Astrocyte of the cerebellum (primary cell): Measurements from ENCODE around the gene PCDH9.

ENCODE experiments used
- DNase-seq: peaks from one replicate; pipeline ENCODE4 v3.0.0-alpha.2; 2011; ENCODE audit warnings: low read depth
- H3K4me3 ChIP-seq: 2 replicates; pipeline ENCODE4 v1.5.1; 2011; ENCODE audit warnings: mild to moderate bottlenecking, low read depth, low read length, moderate library complexity
- in situ Hi-C: cut with HindIII; loops from 2 replicates; pipeline ENCODE4 v1.10.0; 2017; ENCODE audit warnings: low sequenced_read_pairs
- TF ChIP-seq, protein P1 (sequence below): IDR thresholded peaks from 2 replicates; pipeline ENCODE4 v1.5.1; 2012; ENCODE audit warnings: low read length, low read depth, moderate library complexity, mild to moderate bottlenecking; ENCODE audit errors: missing control alignments

Gene PCDH9

DNA sequence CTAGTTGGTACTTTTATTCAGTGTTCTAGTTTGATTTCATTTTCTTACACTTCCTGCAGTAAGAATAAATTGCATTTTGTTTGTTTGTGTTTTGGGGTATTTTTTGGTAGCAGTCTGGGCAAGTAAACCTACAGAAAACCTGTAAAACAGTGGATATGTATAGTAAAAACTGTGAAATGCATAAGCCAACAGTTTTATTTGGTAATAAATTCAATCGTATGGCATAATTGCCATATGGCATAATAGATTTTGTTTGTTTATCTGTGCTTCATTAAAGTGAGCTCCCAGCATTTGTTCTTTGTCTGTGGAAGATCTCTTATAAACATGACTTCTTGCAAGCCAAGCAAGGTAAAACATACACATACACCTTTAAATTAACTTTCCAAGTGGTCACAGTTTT is 111.9 kb downstream of the PCDH9 start:
- DNase-seq = no peak
- TF ChIP-seq, protein P1, sequence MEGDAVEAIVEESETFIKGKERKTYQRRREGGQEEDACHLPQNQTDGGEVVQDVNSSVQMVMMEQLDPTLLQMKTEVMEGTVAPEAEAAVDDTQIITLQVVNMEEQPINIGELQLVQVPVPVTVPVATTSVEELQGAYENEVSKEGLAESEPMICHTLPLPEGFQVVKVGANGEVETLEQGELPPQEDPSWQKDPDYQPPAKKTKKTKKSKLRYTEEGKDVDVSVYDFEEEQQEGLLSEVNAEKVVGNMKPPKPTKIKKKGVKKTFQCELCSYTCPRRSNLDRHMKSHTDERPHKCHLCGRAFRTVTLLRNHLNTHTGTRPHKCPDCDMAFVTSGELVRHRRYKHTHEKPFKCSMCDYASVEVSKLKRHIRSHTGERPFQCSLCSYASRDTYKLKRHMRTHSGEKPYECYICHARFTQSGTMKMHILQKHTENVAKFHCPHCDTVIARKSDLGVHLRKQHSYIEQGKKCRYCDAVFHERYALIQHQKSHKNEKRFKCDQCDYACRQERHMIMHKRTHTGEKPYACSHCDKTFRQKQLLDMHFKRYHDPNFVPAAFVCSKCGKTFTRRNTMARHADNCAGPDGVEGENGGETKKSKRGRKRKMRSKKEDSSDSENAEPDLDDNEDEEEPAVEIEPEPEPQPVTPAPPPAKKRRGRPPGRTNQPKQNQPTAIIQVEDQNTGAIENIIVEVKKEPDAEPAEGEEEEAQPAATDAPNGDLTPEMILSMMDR = no peak
- no peak overlapping the region for H3K4me3 ChIP-seq
- in situ Hi-C loops = no loop called here

- in situ Hi-C loops = no loop called here
- TF ChIP-seq, protein P1 = no peak
- no peak overlapping the region for H3K4me3 ChIP-seq
- no peak for DNase-seq
These were observed 113.1 kb downstream of the PCDH9 start for GRCh38 chr13:67117010-67117550.

DNA sequence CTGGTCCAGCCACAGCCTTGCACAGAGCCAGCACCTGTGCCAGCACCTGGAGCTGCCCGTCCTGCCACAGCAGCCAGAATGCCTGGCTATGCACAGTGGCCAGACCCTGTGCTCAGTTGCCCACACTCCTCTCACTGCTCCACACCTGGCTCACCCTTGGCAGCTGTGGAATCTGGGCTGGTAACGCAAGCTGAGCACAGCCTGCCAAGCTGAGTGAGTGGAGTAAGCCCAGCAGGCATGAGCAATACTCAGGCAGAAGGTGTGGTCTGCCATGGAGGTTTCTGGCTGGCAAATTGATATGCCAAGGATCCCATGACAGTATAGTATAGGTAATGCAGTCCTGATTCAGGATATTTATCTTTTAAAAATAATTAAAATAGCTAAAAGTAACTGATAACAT is 122.2 kb downstream of the PCDH9 start:
- H3K4me3 ChIP-seq = no peak overlapping the region
- in situ Hi-C loops = loop anchor here (5.0 kb wide), 1 partner anchor 44 kb away; no protein-coding TSS in a partner anchor
- no peak for DNase-seq
- TF ChIP-seq, protein P1 = no peak

DNA sequence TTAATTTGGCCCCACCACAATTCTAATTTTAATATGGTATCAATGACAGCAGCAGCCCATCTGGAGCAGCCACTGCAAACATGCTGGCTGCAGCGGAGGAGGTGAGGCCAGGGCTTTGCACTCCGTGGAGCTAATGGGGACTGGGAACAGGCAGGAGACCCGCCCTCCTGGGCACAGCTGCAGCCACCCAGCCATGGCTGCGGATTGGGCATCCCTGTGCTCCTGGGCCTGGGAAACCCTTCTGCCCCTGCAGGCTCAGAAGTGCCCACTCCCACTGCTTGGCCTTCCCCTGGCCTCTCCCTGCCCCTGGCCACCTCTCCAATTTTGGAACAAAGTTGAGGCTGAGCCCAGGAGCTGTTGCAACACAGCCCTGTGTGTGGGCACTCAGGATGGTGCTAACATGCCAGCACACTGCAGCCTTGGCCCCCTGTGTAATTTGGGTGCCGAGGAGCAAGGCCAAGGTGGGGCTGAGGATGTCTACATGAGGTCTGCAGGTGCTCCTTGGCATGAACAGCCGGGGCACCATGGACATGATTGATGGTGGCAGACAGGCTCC is 123.6 kb downstream of the PCDH9 start:
- DNase-seq = no peak
- H3K4me3 ChIP-seq = no peak overlapping the region
- TF ChIP-seq, protein P1 = no peak
- in situ Hi-C loops = loop anchor here (5.0 kb wide), 1 partner anchor 46 kb away; no protein-coding TSS in a partner anchor

DNA sequence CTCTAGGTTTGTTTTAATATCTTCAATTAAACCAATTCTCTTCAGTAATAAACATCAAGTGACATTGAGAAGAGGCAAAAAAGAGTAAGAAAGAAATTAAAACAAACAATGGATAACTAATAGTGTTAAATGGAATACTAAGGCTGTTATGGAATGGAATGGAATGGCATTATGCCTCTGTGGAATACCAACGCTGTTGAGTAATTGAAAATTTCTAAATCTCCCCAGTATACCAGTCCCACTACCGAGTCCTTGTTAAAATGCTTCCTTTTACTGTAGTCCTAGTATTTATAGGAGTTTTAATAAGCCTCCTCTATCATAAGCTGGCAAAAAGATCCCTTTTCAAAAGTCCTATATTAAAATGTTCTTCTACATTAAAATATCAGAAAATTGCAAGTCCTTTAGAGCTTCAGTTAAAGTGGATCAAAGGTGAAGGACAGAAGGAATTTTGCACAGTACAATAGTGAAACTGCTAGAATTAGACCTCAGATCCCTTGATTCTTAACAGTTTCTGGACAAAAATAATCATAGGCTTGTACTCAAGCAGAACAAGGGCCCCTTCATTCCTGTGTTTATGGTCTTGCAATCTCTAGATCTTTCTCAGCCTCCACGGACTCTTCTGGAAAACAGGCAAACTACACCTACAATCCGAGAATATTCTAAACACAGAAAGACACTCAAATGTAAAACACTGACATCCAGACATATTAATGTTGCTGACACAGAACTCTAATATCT is 128.2 kb downstream of the PCDH9 start:
- in situ Hi-C loops = no loop called here
- DNase-seq = no peak
- H3K4me3 ChIP-seq = no peak overlapping the region
- TF ChIP-seq, protein P1 = no peak

GRCh38 chr13:67100730-67101129 is 129.4 kb downstream of the PCDH9 start:
- TF ChIP-seq, protein P1 = no peak
- in situ Hi-C loops = no loop called here
- no peak for DNase-seq
- H3K4me3 ChIP-seq = no peak overlapping the region
